Lower lobe of right lung (tissue), 2 donors: ENCODE measurements around the gene FOXN3. TPM values are rescaled to one million over a fixed set of nuclear protein-coding genes. Genes with fewer than 3 reads are reported as not detected.

Experiments used
- ATAC-seq, 2 donors: fragments of 200-7000 bp; cut with Tn5 transposase; one replicate each; pipeline ENCODE4 v1.9.1; 2020 to 2022; ENCODE audit warnings: mild to moderate bottlenecking in 2 of 2, moderate library complexity in 2 of 2
- DNase-seq: peaks from one replicate; pipeline ENCODE4 v3.0.0-alpha.2; 2020
- H3K27ac ChIP-seq: fragments of 200-600 bp; one replicate; pipeline ENCODE4 v1.8.0; 2022
- H3K27me3 ChIP-seq: fragments of 200-600 bp; one replicate; pipeline ENCODE4 v1.8.0; 2022; ENCODE audit warnings: low read depth
- H3K36me3 ChIP-seq: fragments of 200-600 bp; one replicate; pipeline ENCODE4 v1.8.0; 2022; ENCODE audit warnings: mild to moderate bottlenecking
- H3K4me1 ChIP-seq: fragments of 200-600 bp; one replicate; pipeline ENCODE4 v1.8.0; 2022
- H3K4me3 ChIP-seq: fragments of 200-600 bp; one replicate; pipeline ENCODE4 v1.8.0; 2022; ENCODE audit warnings: mild to moderate bottlenecking
- H3K9me3 ChIP-seq: fragments of 200-600 bp; one replicate; pipeline ENCODE4 v1.8.0; 2022
- CTCF ChIP-seq: fragments of 200-600 bp; IDR thresholded peaks from one replicate; pipeline ENCODE4 v1.8.0; 2022; ENCODE audit warnings: antibody characterized with exemption, mild to moderate bottlenecking
- intact Hi-C: fragments of 100-400 bp; cut with DNase I; formaldehyde crosslinking; loops from one replicate; pipeline ENCODE4 v1.11.0; 2022
- total RNA-seq: library from RNA; stranded (reverse); fragmentation: NEBNext Ultra II Directional; extraction: Animal tissue kit (Norgen Biotek cat#: 25700); gene quantifications from one replicate; pipeline ENCODE4 v1.2.1, GENCODE V29; 2021
- donor health status: DM: no; HTN: yes; CAD: no; lungs with severe emphysema.

FOXN3 gene
- total RNA-seq, 1 donor from 2014 or later, result 116 TPM

- TF ChIP-seq CTCF, result no peak
- intact Hi-C loops, result no loop called here
- Histone ChIP-seq H3K27ac (no peak overlapping the region), H3K9me3 (no peaks in the 10 kb centered on the region), H3K27me3 (no peaks in the 10 kb centered on the region), H3K4me3 (no peak overlapping the region), H3K36me3 (peaks cover 29% of the 10 kb centered on the region), H3K4me1 (peaks cover 25% of the 10 kb centered on the region)
- no peak for DNase-seq
- no peak for ATAC-seq
Observed at GRCh38 chr14:89348722-89349121, 68.3 kb downstream of the FOXN3 start.

- no peak for DNase-seq
- Histone ChIP-seq H3K36me3 (peaks cover 29% of the 10 kb centered on the region), H3K4me3 (no peak overlapping the region), H3K27ac (no peak overlapping the region), H3K4me1 (peaks cover 24% of the 10 kb centered on the region), H3K27me3 (no peaks in the 10 kb centered on the region), H3K9me3 (no peaks in the 10 kb centered on the region)
- no peak for TF ChIP-seq CTCF
- no peak for ATAC-seq
- intact Hi-C loops, result no loop called here
Observed at GRCh38 chr14:89347885-89348284, 69.1 kb downstream of the FOXN3 start.

DNA sequence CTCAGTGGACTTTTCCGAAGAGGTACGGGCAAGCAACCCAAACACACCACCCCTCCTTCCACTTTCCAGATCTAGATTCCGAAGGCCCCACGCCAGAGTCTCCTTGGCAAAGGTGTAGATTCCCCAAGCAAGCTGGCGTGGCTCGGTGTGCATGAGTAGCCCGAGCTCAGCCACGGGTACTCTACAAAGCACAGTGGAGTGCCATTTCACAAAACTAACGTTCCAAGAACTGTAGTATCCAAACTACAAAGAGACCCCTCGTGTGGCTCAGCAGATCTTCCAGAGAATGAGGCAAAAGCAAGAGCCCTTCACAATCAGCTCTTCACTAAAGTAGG lies 72.1 kb downstream of the FOXN3 start:
- intact Hi-C loops, result no loop called here
- no peak for DNase-seq

DNA sequence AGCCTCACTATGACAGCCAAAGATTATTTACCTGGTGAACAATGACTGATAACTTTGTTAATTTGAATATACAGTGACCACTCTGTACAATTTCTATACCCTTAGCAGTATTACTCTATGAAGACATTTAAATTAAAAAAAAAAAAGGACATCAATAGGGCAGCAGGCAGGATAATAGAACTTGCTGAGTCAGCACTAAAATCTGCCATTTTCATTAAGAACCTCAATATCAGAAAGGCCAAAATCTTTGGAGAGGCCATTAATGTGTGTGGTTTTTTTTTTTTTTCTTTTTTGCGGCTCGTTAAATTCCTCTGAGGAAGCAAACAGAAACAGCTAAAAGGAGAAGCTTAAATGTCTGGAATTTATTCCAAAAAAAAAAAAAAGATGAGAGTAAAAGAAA lies 73.7 kb downstream of the FOXN3 start:
- no peak for ATAC-seq
- H3K27ac ChIP-seq, result no peak overlapping the region
- no peak for TF ChIP-seq CTCF

More for the DNA sequence above, 72.1 kb downstream of the FOXN3 start:
- Histone ChIP-seq H3K27ac (no peak overlapping the region), H3K4me1 (peaks cover 8% of the 10 kb centered on the region), H3K4me3 (no peak overlapping the region), H3K36me3 (peaks cover 25% of the 10 kb centered on the region), H3K27me3 (no peaks in the 10 kb centered on the region), H3K9me3 (no peaks in the 10 kb centered on the region)
- peak; percentile 24 to 52 for ATAC-seq
- TF ChIP-seq CTCF, result no peak

GRCh38 chr14:89342049-89342448 lies 75.0 kb downstream of the FOXN3 start:
- Histone ChIP-seq H3K4me1 (peaks cover 29% of the 10 kb centered on the region), H3K27me3 (no peaks in the 10 kb centered on the region), H3K9me3 (no peaks in the 10 kb centered on the region), H3K27ac (no peak overlapping the region), H3K4me3 (no peak overlapping the region), H3K36me3 (no peaks in the 10 kb centered on the region)
- DNase-seq (no peak), ATAC-seq (no peak)
- no peak for TF ChIP-seq CTCF
- intact Hi-C loops, result no loop called here

More for the DNA sequence above, 73.7 kb downstream of the FOXN3 start:
- Histone ChIP-seq H3K4me3 (no peak overlapping the region), H3K27me3 (no peaks in the 10 kb centered on the region), H3K4me1 (peaks cover 23% of the 10 kb centered on the region), H3K9me3 (no peaks in the 10 kb centered on the region), H3K36me3 (peaks cover 10% of the 10 kb centered on the region)
- intact Hi-C loops, result no loop called here
- DNase-seq, result no peak
